ENCODE results near the gene PLA2G4B. TPM values are rescaled to one million over a fixed set of nuclear protein-coding genes. Genes with fewer than 3 reads are reported as not detected.

Gene PLA2G4B
- total and polyA plus RNA-seq, 3 donors from 2014 or later: 7.4 to 16.6 (median 16.4) TPM

DNA sequence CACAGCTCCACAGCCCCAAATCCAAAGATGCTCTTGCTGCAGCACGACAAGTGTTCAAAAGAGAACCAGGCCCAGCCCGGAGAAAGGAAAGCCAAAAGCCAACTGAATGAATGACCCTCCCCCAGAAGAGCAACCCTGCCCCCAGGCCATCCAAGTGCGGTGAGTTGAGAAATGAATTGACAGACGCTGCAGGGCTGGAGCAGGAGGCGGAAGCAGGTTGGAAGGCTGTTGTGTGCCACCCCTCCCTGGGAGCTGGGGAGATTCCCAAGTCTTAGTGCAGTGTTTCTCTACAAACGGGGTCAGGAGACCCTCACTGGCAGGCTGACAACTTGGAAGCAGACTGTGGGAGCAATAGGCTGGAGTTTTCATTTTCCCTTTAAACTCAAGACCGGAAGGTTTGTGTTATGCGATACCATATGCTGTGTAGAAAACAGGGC lies 58.7 kb downstream of the PLA2G4B start:
- H3K27ac ChIP-seq: no peak overlapping the region
- intact Hi-C loops (cut with DNase I; ENCODE audit: low total_unique reads): no loop called here
- no peak for DNase-seq
- no peaks in the 10 kb centered on the region for H3K36me3 ChIP-seq (ENCODE audit: low read depth, missing control alignments)
- no peak overlapping the region for H3K4me3 ChIP-seq
- no peaks in the 10 kb centered on the region for H3K27me3 ChIP-seq
- TF ChIP-seq POLR2A (IDR thresholded peaks at IDR 0.05): no peak
- TF ChIP-seq, protein P1, sequence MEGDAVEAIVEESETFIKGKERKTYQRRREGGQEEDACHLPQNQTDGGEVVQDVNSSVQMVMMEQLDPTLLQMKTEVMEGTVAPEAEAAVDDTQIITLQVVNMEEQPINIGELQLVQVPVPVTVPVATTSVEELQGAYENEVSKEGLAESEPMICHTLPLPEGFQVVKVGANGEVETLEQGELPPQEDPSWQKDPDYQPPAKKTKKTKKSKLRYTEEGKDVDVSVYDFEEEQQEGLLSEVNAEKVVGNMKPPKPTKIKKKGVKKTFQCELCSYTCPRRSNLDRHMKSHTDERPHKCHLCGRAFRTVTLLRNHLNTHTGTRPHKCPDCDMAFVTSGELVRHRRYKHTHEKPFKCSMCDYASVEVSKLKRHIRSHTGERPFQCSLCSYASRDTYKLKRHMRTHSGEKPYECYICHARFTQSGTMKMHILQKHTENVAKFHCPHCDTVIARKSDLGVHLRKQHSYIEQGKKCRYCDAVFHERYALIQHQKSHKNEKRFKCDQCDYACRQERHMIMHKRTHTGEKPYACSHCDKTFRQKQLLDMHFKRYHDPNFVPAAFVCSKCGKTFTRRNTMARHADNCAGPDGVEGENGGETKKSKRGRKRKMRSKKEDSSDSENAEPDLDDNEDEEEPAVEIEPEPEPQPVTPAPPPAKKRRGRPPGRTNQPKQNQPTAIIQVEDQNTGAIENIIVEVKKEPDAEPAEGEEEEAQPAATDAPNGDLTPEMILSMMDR (IDR thresholded peaks at IDR 0.05): no peak
- H3K9me3 ChIP-seq: no peaks in the 10 kb centered on the region
- whole genome bisulfite sequencing, 2 donors: 84 to 86% methylated on average over 8 of the region's 8 CpGs
- H3K4me1 ChIP-seq: peaks cover 12% of the 10 kb centered on the region

Small RNA genes within 50 kb of the gene (microRNA-seq; reads per million reads assigned to microRNA genes)
- gene MIR4310 (ENCODE audit: borderline number of aligned reads in 2 of 2, borderline replicate concordance in 1 of 2): 0 reads per million in 2 donors

Small RNA genes within 50 kb of the gene (small RNA-seq; reads per million reads assigned to genes)
- gene JMJD7-PLA2G4B (0 reads per million in 2 donors), gene MIR4310 (0 reads per million in 2 donors), gene RNA5SP393 (0 reads per million in 2 donors)

Other genes with a start within 250 kb of the PLA2G4B start
- gene MGA, start 178.4 kb upstream of the PLA2G4B start, total RNA-seq: 10 to 100 TPM; 78.1 to 90.2 TPM
- 20.3 TPM for gene MGA, start 178.4 kb upstream of the PLA2G4B start, polyA plus RNA-seq (ENCODE audit: insufficient read depth, low read depth, low replicate concordance)
- gene MAPKBP1, start 64.4 kb upstream of the PLA2G4B start, total RNA-seq: 100 to 1,000 TPM; 156 to 159 TPM
- gene MAPKBP1, start 64.4 kb upstream of the PLA2G4B start, polyA plus RNA-seq (ENCODE audit: insufficient read depth, low read depth, low replicate concordance): 76.2 TPM
- 10 to 100 TPM; 18.6 to 21.6 TPM for gene JMJD7, start 10.8 kb upstream of the PLA2G4B start, total RNA-seq
- gene JMJD7, start 10.8 kb upstream of the PLA2G4B start, polyA plus RNA-seq (ENCODE audit: insufficient read depth, low read depth, low replicate concordance): 10.5 TPM
- 1 to 10 TPM; 1.4 to 3.1 TPM for gene SPTBN5, start 55.2 kb downstream of the PLA2G4B start, total RNA-seq
- 1.4 TPM for gene SPTBN5, start 55.2 kb downstream of the PLA2G4B start, polyA plus RNA-seq (ENCODE audit: insufficient read depth, low read depth, low replicate concordance)
- 10 to 100 TPM in 1 of 2 donors, 1 to 10 TPM in 1; 9.4 to 10.2 TPM for gene EHD4, start 133.7 kb downstream of the PLA2G4B start, total RNA-seq
- gene EHD4, start 133.7 kb downstream of the PLA2G4B start, polyA plus RNA-seq (ENCODE audit: insufficient read depth, low read depth, low replicate concordance): 8.0 TPM
- gene PLA2G4E, start 182.2 kb downstream of the PLA2G4B start, total RNA-seq: under 1 TPM; 0.31 to 0.71 TPM
- gene PLA2G4E, start 182.2 kb downstream of the PLA2G4B start, polyA plus RNA-seq (ENCODE audit: insufficient read depth, low read depth, low replicate concordance): 0.67 TPM

Data from testis (tissue), 3 donors.